Neural crest cell (in vitro differentiated cells): Measurements from ENCODE around the gene MMP25. TPM values are rescaled to one million over a fixed set of nuclear protein-coding genes. Genes with fewer than 3 reads are reported as not detected.

ENCODE experiments used
- DNase-seq: peaks from one replicate; pipeline ENCODE4 v3.0.0; 2021; ENCODE audit warnings: low read depth, mixed read lengths, low spot score
- H3K27ac Mint-ChIP-seq: one replicate; pipeline ENCODE4 v1.8.0; 2021; ENCODE audit warnings: mild to moderate bottlenecking, mixed read lengths; ENCODE audit not compliant: unreplicated experiment
- H3K27me3 Mint-ChIP-seq: 2 replicates; pipeline ENCODE4 v1.8.0; 2021; ENCODE audit warnings: low read depth, mild to moderate bottlenecking, mixed read lengths
- H3K36me3 Mint-ChIP-seq: 2 replicates; pipeline ENCODE4 v1.8.0; 2021; ENCODE audit warnings: low read depth, mild to moderate bottlenecking, mixed read lengths
- H3K4me1 Mint-ChIP-seq: 2 replicates; pipeline ENCODE4 v1.8.0; 2021; ENCODE audit warnings: mixed read lengths
- H3K4me3 Mint-ChIP-seq: one replicate; pipeline ENCODE4 v1.8.0; 2021; ENCODE audit warnings: mild to moderate bottlenecking, mixed read lengths
- H3K9me3 Mint-ChIP-seq: 2 replicates; pipeline ENCODE4 v1.8.0; 2021; ENCODE audit warnings: mixed read lengths
- CTCF ChIP-seq: fragments of 200-600 bp; sonication (generic); conservative IDR thresholded peaks from 2 replicates; pipeline ENCODE4 v1.5.0; 2021; ENCODE audit warnings: antibody characterized with exemption, mild to moderate bottlenecking
- total RNA-seq: library from RNA; stranded (reverse); gene quantifications from 2 replicates; pipeline ENCODE4 v1.2.1, GENCODE V29; 2021

The MMP25 gene
- total RNA-seq, 1 donor from 2014 or later = 0.96 TPM

- H3K9me3 Mint-ChIP-seq = no peaks in the 10 kb centered on the region
- H3K4me1 Mint-ChIP-seq = peaks cover 25% of the 10 kb centered on the region
- no peak for TF ChIP-seq CTCF
- peak overlapping the region; percentile 71 for H3K4me3 Mint-ChIP-seq
- peaks cover 2% of the 10 kb centered on the region for H3K36me3 Mint-ChIP-seq
- H3K27ac Mint-ChIP-seq = no peak overlapping the region
- H3K27me3 Mint-ChIP-seq = peaks cover 21% of the 10 kb centered on the region
- DNase-seq = no peak
These were observed 19.5 kb upstream of the MMP25 start for GRCh38 chr16:3026609-3027488.

GRCh38 chr16:3027489-3027795 is 18.9 kb upstream of the MMP25 start:
- H3K4me3 Mint-ChIP-seq = no peak overlapping the region

GRCh38 chr16:3027983-3028715 is 18.2 kb upstream of the MMP25 start:
- H3K9me3 Mint-ChIP-seq = no peaks in the 10 kb centered on the region
- TF ChIP-seq CTCF = peak; percentile 88
- peak; percentile 91 for DNase-seq
- H3K4me1 Mint-ChIP-seq = peaks cover 19% of the 10 kb centered on the region
- H3K36me3 Mint-ChIP-seq = peaks cover 2% of the 10 kb centered on the region
- peaks cover 34% of the 10 kb centered on the region for H3K27me3 Mint-ChIP-seq
- H3K4me3 Mint-ChIP-seq = no peak overlapping the region
- H3K27ac Mint-ChIP-seq = no peak overlapping the region

More at GRCh38 chr16:3027489-3027795, 18.9 kb upstream of the MMP25 start:
- Mint-ChIP-seq H3K36me3 (peaks cover 2% of the 10 kb centered on the region), H3K27me3 (peaks cover 27% of the 10 kb centered on the region), H3K4me1 (peaks cover 22% of the 10 kb centered on the region), H3K9me3 (no peaks in the 10 kb centered on the region), H3K27ac (no peak overlapping the region)
- TF ChIP-seq CTCF = no peak
- no peak for DNase-seq

GRCh38 chr16:3028716-3029319 is 17.5 kb upstream of the MMP25 start:
- Mint-ChIP-seq H3K27me3 (peaks cover 40% of the 10 kb centered on the region), H3K9me3 (no peaks in the 10 kb centered on the region), H3K27ac (no peak overlapping the region), H3K36me3 (peaks cover 2% of the 10 kb centered on the region), H3K4me3 (no peak overlapping the region), H3K4me1 (peaks cover 14% of the 10 kb centered on the region)
- DNase-seq = no peak
- TF ChIP-seq CTCF = no peak

GRCh38 chr16:3029491-3030221 is 16.7 kb upstream of the MMP25 start:
- no peaks in the 10 kb centered on the region for H3K9me3 Mint-ChIP-seq
- H3K4me1 Mint-ChIP-seq = peaks cover 7% of the 10 kb centered on the region
- no peaks in the 10 kb centered on the region for H3K36me3 Mint-ChIP-seq
- TF ChIP-seq CTCF = no peak
- peaks cover 43% of the 10 kb centered on the region for H3K27me3 Mint-ChIP-seq
- no peak for DNase-seq
- no peak overlapping the region for H3K27ac Mint-ChIP-seq
- peak overlapping the region; percentile 7 for H3K4me3 Mint-ChIP-seq
